Mucosa of stomach (tissue), 1 donor: ENCODE results near the gene CDH4.

ENCODE experiments used
- H3K27me3 ChIP-seq: one replicate; pipeline ENCODE4 v1.7.0; 2013; ENCODE audit warnings: mild to moderate bottlenecking, low read length; ENCODE audit not compliant: control insufficient read depth, insufficient read depth
- H3K36me3 ChIP-seq: one replicate; pipeline ENCODE4 v1.7.0; 2013; ENCODE audit warnings: low read length; ENCODE audit not compliant: control insufficient read depth, insufficient read depth
- H3K4me1 ChIP-seq: one replicate; pipeline ENCODE4 v1.7.0; 2013; ENCODE audit warnings: mild to moderate bottlenecking, low read length; ENCODE audit not compliant: control insufficient read depth, insufficient read depth
- H3K4me3 ChIP-seq: one replicate; pipeline ENCODE4 v1.7.0; 2013; ENCODE audit warnings: low read length
- H3K9ac ChIP-seq: one replicate; pipeline ENCODE4 v1.7.0; 2013; ENCODE audit warnings: mild to moderate bottlenecking, low read length, moderate library complexity
- H3K9me3 ChIP-seq: one replicate; pipeline ENCODE4 v1.7.0; 2013; ENCODE audit warnings: mild to moderate bottlenecking, low read length, moderate library complexity; ENCODE audit not compliant: control insufficient read depth
- donor health status: Pancreatic carcinoma.

CDH4 gene

GRCh38 chr20:61532736-61533135 is 280.7 kb downstream of the CDH4 start:
- Histone ChIP-seq H3K4me3 (no peak overlapping the region), H3K36me3 (no peaks in the 10 kb centered on the region), H3K4me1 (no peaks in the 10 kb centered on the region), H3K9ac (no peak overlapping the region), H3K27me3 (no peaks in the 10 kb centered on the region), H3K9me3 (no peaks in the 10 kb centered on the region)

- no peaks in the 10 kb centered on the region for H3K4me1 ChIP-seq
- no peak overlapping the region for H3K9ac ChIP-seq
- no peaks in the 10 kb centered on the region for H3K9me3 ChIP-seq
- H3K4me3 ChIP-seq = no peak overlapping the region
- no peaks in the 10 kb centered on the region for H3K27me3 ChIP-seq
- H3K36me3 ChIP-seq = no peaks in the 10 kb centered on the region
Measured at GRCh38 chr20:61533231-61533631, 281.2 kb downstream of the CDH4 start.

GRCh38 chr20:61534346-61534745 is 282.3 kb downstream of the CDH4 start:
- Histone ChIP-seq H3K4me3 (no peak overlapping the region), H3K27me3 (no peaks in the 10 kb centered on the region), H3K9ac (no peak overlapping the region), H3K36me3 (no peaks in the 10 kb centered on the region), H3K9me3 (no peaks in the 10 kb centered on the region), H3K4me1 (no peaks in the 10 kb centered on the region)

- no peaks in the 10 kb centered on the region for H3K27me3 ChIP-seq
- no peaks in the 10 kb centered on the region for H3K36me3 ChIP-seq
Measured at GRCh38 chr20:61535091-61535490, 283.0 kb downstream of the CDH4 start.

GRCh38 chr20:61535536-61535935 is 283.5 kb downstream of the CDH4 start:
- Histone ChIP-seq H3K9ac (no peak overlapping the region), H3K9me3 (no peaks in the 10 kb centered on the region), H3K36me3 (no peaks in the 10 kb centered on the region), H3K27me3 (no peaks in the 10 kb centered on the region), H3K4me3 (no peak overlapping the region), H3K4me1 (no peaks in the 10 kb centered on the region)

More at GRCh38 chr20:61535091-61535490, 283.0 kb downstream of the CDH4 start:
- H3K4me3 ChIP-seq = no peak overlapping the region
- no peak overlapping the region for H3K9ac ChIP-seq
- H3K4me1 ChIP-seq = no peaks in the 10 kb centered on the region
- H3K9me3 ChIP-seq = no peaks in the 10 kb centered on the region

GRCh38 chr20:61535956-61536355 is 283.9 kb downstream of the CDH4 start:
- Histone ChIP-seq H3K9me3 (no peaks in the 10 kb centered on the region), H3K36me3 (no peaks in the 10 kb centered on the region), H3K27me3 (no peaks in the 10 kb centered on the region), H3K4me1 (no peaks in the 10 kb centered on the region), H3K9ac (no peak overlapping the region), H3K4me3 (no peak overlapping the region)

- H3K36me3 ChIP-seq = no peaks in the 10 kb centered on the region
- H3K4me1 ChIP-seq = no peaks in the 10 kb centered on the region
- no peaks in the 10 kb centered on the region for H3K9me3 ChIP-seq
- H3K27me3 ChIP-seq = no peaks in the 10 kb centered on the region
- no peak overlapping the region for H3K9ac ChIP-seq
- H3K4me3 ChIP-seq = no peak overlapping the region
Measured at GRCh38 chr20:61536671-61537070, 284.6 kb downstream of the CDH4 start.

- H3K4me3 ChIP-seq = no peak overlapping the region
- no peaks in the 10 kb centered on the region for H3K27me3 ChIP-seq
- no peaks in the 10 kb centered on the region for H3K36me3 ChIP-seq
- no peaks in the 10 kb centered on the region for H3K4me1 ChIP-seq
- H3K9ac ChIP-seq = no peak overlapping the region
- no peaks in the 10 kb centered on the region for H3K9me3 ChIP-seq
Measured at GRCh38 chr20:61537239-61538182, 285.4 kb downstream of the CDH4 start.

- Histone ChIP-seq H3K36me3 (no peaks in the 10 kb centered on the region), H3K4me3 (no peak overlapping the region), H3K4me1 (no peaks in the 10 kb centered on the region), H3K9me3 (no peaks in the 10 kb centered on the region), H3K9ac (no peak overlapping the region), H3K27me3 (no peaks in the 10 kb centered on the region)
Measured at GRCh38 chr20:61538183-61538942, 286.3 kb downstream of the CDH4 start.

- Histone ChIP-seq H3K27me3 (no peaks in the 10 kb centered on the region), H3K9ac (no peak overlapping the region), H3K36me3 (no peaks in the 10 kb centered on the region), H3K4me3 (no peak overlapping the region), H3K4me1 (no peaks in the 10 kb centered on the region), H3K9me3 (no peaks in the 10 kb centered on the region)
Measured at GRCh38 chr20:61538943-61539265, 286.8 kb downstream of the CDH4 start.

- Histone ChIP-seq H3K9ac (no peak overlapping the region), H3K4me1 (no peaks in the 10 kb centered on the region), H3K9me3 (no peaks in the 10 kb centered on the region), H3K36me3 (no peaks in the 10 kb centered on the region), H3K27me3 (no peaks in the 10 kb centered on the region), H3K4me3 (no peak overlapping the region)
Measured at GRCh38 chr20:61539706-61540360, 287.8 kb downstream of the CDH4 start.

- Histone ChIP-seq H3K4me3 (no peak overlapping the region), H3K27me3 (no peaks in the 10 kb centered on the region), H3K36me3 (no peaks in the 10 kb centered on the region), H3K9ac (no peak overlapping the region), H3K9me3 (no peaks in the 10 kb centered on the region), H3K4me1 (no peaks in the 10 kb centered on the region)
Measured at GRCh38 chr20:61541537-61541936, 289.5 kb downstream of the CDH4 start.
